Stimulated activated CD8-positive, alpha-beta memory T cell treated with anti-CD3 and anti-CD28 coated beads, Interleukin-15, amount 100 ng/mL, for 4 hours (primary cell): Measurements from ENCODE around the gene FOXJ2.
A peak's percentile ranks its signal among the peaks of the same experiment; 100 is the strongest.
"Not testable (repeated sequence)": the region's sequence is repeated elsewhere in the genome, so short reads cannot be mapped to it uniquely, and the experiment has no call there.

Experiments
- DNase-seq, 2 donors: peaks; one replicate each; pipeline ENCODE4 v3.0.0-alpha.2; 2020; ENCODE audit warnings: low read depth in 2 of 2

Gene FOXJ2

DNA sequence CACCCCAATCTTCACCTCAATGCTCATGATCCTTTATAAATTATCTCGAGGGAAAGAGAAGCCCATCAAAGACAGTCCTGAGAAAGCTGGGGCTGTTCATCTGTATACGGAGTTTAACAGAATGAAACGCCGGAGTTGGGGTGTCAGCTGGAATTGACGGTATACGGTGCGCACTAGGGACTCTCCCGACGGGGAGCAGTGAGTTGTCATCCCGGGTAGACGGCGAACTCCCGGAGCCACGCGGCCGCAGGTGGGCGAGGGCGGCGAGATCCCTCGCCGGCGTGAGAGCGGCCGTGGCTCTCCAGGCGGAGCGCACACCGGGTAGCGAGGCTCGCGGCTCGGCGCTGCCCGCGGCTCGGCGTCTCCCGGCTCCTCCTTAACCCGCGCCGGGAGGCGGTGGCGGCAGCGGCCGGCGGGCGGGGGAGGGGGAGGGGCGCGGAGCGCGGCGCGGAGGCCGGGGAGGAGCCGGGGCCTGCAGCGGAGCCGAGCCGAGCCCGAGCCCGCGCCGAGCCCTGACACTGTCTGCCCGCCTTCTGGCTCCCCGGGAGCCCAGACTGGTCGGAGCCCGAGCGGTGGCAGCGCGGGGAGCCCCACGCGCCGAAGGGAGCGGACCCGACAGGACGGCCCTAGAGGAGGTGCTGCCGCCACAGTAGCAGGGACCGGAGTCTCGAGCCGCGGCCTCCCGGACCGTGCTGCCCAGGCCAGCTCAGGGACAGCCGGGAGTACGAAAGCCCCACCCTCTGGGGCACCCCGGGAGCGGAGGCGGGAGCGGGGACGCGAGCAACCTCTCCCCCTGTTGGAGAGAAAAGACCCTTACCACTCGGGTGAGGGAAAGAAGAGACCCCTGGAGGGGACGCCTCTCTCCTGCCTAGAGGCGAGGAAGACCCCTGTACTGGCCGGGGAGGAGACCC is at the start of gene FOXJ2:
FOXJ2 (plus strand) TSS at position 475 of the 911 bp plus-strand sequence. CDS start 7,117 bp downstream, outside the sequence.
- peak; percentile 41 to 67 for DNase-seq

DNA sequence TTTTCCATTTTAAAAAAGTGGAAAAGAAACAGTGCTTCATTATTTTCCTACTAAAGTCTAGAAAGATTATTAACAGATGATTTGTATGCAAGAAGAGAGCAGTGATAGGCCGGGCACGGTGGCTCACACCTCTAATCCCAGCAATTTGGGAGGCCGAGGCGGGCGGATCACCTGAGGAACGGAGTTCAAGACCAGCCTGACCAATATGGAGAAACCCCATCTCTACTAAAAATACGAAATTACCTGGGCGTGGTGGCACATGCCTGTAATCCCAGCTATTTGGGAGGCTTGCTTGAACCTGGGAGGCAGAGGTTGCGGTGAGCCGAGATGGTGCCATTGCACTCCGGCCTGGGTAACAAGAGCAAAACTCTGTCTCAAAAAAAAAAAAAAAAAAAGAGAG is 49.5 kb upstream of the FOXJ2 start:
- DNase-seq, result not testable (repeated sequence)

DNA sequence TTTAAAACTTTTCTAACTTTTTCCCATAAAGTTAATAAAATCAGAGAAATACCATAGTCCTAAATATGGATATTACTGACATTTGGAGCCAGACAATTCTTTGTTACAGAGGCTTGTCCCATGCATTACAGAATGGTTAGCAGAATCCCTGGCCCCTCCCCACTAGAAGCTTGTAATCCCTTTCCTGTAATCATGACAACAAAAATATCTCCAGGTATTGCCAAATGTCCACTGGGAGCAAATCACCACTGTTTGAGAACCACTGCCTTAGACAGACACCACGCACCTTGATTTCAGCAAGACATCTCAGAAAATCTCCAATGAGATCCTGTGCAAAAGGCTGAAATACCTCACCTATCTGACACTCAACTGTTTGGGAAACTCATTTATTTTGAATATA is 49.1 kb upstream of the FOXJ2 start:
- not testable (repeated sequence) for DNase-seq

DNA sequence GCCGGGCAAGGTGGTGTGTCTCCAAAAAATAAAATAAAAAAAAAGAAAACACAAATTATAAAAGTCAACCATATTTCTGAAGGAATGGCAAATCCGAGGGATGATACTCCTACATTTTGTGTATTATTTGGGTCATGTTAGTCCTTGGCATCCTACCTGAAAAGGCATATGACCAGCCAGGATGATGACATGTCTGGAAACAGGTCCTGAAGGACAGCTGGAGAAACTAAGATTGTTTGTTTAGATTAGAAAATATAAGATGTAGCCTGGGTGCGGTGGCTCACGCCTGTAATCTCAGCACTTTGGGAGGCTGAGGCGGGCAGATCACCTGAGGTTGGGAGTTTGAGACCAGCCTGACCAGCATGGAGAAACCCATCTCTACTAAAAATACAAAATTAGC is 47.6 kb upstream of the FOXJ2 start:
- no peak for DNase-seq

DNA sequence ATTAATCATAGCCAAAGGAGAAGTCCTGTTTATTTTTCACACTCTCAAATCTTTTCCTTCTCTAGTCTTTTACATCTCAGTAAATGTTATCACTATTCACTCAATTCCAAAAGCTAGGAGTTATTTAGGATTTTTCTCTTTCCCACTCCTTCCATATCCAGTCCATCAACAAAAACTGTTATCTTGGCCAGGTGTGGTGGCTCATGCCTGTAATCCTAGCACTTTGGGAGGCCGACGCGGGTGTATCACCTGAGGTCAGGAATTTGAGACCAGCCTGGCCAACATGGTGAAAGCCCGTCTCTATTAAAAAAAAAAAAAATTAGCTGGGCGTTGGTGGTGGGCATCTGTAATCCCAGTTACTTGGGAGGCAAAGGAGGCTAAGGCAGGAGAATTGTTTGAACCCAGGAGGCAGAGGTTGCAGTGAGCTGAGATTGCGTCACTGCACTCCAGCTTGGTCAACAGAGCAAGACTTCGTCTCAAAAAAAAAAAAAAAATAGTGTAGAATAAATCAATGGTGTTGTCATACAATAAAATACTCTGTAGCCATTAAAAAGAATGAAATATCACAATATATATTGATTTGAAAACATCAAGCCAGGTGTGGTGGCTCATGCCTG is 46.6 kb upstream of the FOXJ2 start:
- no peak for DNase-seq

DNA sequence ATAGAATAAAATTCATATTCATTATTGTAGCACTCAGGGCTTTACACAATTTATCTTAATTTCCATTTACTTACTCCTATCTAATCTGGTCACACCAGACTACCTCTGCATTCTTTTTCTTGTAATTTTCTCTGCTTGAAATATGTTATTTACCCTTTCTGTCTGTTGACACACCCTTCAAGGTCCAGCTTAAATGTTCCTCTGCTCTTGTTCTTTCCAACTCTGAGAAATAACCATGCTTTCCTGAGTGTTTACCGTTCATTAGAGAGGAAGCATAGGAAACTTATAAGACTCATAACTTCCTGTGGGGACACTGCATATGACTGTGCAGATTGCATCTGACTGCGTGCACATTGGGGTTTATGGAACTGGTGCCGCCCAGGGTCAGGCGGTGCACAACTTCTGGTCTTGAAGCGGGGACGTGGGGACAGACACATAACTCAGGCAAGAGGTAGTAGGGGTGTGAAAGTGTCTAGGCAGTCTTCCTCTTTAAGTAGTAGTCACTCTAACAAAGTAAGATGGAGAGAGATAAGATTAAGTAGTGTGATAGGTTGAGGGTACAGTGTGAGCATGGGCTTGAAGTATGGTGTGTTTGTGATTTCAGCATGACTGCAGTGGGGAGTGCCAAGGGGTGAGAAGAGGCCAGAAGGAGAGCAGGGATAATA is 42.6 kb upstream of the FOXJ2 start:
- DNase-seq, result peak; percentile 36 to 45

DNA sequence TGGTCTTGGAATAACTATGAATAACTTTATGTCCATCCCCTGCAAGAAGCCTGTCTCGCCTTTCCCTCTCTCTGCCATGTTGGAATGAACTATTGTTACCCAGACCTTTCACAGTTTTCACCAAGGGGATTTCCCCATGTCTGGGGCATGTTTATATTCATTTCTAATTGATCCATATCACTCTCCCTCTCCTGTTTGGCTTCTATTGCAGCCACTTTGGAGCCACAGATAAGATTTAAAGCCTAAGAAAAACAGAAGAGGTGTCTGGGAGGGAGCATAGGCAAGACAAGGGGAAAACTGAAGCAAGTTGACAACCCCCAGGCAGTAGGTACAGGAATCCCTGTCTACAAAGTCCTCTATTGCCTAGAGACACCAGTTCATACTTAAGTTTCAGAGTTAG is 41.0 kb upstream of the FOXJ2 start:
- no peak for DNase-seq

DNA sequence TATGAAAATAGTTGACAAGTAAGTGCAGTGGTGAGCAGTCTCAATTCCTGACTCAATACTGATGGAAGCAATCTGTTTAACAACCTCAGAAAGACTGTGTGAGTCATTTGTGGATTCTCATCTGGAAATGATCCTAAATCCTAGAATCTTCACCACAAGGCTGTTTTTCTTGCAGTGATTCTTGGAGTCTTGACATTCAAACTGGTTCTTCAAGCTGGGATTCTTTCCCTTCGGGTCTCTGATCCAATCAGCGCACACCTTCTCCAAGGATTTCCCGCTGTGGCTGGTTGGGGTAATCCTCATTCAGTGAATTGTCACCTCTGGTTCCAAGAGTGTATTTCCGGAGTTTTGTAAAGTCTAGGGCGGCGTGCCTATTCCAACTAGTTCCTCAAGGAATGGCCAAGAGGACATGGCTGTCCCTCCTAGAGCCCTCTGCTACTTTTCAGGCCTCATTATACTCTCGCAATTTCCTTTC is 37.7 kb upstream of the FOXJ2 start:
- DNase-seq, result no peak

DNA sequence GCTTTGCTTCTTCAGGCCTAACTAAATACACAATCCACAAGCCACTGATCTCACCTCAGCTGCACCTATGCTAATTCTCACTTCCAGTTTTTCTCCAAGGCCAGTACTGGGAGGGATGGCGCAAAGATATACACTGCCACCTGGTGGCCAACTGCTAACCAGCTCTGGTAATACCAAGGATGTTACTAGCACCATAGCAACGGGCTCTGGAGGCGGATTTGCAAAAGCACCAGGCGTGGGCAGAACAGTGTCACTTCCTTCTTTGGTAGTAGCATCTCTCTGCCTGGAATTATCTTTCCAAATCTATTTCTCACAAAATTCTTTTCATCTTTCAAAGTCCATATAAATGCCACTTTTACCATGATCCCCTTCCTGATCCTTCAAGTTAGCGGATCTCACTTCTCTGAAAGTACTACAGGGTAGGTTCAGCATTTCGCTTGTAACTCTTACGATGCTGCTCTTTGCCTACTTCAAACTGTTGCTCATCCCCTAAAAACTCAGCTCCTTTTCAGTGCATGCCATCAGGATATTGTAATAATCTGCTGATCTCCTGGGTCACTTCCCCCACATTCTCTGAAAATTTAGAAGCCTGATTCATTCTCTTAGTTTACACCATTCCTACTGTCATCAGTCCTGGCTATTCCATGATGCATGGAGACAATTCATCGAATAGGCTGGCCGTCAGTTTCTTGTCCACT is 37.1 kb upstream of the FOXJ2 start:
- peak; percentile 65 to 88 for DNase-seq

DNA sequence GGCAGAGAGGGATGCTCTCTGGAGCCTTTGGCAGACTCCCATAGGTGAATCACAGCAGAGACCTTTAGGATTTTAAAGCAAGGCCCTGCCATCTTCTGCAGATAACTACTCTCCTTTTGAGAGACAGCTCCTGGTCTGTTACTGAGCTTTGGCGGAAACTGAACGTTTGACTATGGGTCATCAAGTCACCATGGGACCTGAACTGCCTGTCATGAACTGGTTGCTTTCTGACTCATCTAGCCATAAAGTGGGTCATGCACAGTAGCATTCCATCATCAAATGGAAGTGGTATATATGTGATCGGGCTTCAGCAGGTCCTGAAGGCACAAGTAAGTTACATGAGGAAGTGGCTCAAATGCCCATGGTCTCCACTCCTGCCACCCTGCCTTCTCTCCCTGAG is 31.7 kb upstream of the FOXJ2 start:
- DNase-seq, result not testable (repeated sequence)

DNA sequence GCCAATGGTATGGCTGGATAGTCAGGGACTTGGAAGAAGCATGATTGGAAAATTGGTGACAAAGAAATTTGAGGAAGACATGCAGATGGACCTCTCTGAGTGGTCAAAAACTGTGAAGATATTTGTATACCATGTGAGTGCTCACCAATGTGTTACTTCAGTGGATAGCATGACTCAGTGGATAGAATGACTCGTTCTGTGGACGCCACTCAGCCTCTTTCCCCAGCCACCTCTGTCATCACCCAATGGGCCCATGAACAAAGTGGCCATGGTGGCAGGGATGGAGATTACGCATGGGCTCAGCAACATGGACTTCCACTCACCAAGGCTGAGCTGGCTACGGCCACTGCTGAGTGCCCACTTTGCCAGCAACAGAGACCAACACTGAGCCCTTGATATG is 31.0 kb upstream of the FOXJ2 start:
- not testable (repeated sequence) for DNase-seq

DNA sequence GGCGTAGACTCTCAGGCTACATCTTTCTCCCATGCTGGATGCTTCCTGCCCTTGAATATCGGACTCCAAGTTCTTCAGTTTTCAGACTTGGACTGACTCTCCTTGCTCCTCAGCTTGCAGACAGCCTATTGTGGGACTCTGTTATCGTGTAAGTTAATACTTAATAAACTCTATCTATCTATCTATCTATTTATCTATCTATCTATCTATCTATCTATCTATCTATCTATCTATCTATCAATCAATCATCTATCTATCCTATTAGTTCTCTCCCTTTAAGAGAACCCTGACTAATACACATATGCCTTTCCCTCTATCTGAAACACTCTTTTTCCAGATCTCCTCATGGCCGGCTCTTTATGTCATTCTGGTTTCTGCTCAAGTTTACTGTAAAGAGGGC is 27.6 kb upstream of the FOXJ2 start:
- DNase-seq, result not testable (repeated sequence)

DNA sequence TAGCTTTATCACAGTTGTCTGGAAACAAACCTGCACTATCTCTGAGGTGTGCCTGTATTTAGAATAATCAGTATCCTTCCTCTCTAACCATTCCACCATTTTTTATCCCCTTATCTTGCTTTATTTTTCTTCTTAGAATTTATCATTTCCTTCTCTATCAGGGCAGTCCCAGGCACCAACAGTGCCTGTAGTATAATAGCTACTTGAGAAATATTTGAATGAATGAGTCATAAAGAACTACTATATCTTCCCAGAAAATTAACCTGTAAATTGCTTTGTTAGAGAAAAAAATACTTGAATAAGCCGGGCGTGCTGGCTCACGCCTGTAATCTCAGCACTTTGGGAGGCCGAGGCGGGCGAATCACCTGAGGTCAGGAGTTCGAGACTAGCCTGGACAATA is 21.2 kb upstream of the FOXJ2 start:
- DNase-seq, result no peak

DNA sequence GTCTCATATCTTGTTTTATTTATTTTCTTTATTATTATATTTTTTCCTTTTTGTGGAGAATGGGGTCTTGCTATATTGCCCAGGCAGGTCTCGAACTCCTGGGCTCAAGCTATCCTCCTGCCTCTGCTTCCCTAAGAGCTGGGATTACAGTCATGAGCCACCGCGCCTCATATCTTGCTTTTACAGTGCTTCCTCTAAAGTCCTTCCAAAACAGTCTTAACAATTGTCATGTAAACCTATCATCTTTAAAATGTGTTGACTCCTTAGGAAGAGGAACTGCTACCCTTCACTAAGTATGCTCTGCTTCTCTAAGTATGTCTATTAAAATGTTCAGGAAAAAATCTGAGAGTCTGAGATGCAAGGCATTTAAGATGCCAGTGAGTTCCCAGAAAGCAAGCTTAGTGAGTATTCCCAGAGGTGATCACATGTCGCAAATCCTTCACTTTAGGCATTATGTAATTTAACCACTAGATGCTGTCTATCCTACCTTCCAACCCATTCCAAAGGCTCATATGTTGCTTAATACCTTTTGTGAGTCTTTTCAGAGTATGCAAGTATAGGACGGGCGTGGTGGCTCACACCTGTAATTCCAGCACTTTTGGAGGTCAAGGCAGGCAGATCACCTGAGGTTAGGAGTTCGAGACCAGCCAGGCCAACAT is 19.7 kb upstream of the FOXJ2 start:
- no peak for DNase-seq

DNA sequence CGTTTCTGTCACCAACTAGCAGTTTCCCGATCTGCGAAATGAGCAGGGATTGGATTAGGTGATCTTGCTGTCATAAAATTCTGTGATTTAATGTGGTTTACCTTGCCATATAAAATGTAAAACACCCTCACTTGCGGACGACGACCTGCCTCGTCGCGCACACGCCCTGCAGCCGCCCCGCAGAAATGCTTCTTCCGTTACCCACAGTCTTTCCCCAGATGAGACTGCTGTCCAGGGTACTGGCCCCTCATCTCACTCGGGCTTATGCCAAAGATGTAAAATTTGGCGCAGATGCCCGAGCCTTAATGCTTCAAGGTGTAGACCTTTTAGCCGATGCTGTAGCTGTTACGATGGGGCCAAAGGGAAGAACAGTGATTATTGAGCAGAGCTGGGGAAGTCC is 17.7 kb upstream of the FOXJ2 start:
- no peak for DNase-seq

DNA sequence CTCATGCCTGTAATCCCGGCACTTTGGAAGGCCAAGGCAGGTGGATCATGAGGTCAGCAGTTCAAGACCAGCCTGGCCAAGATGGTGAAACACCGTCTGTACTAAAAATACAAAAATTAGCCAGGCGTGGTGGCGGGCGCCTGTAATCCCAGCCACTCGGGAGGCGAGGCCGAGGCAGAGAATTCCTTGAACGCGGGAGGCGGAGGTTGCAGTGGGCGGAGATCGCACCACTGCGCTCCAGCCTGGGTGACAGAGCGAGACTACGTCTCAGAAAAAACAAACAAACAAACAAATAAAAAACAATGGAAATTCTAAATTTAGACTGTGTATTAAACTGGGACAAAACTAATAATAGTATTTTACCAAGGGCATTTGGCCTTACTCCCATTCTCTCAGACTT is 14.3 kb upstream of the FOXJ2 start:
- DNase-seq, result not testable (repeated sequence)

DNA sequence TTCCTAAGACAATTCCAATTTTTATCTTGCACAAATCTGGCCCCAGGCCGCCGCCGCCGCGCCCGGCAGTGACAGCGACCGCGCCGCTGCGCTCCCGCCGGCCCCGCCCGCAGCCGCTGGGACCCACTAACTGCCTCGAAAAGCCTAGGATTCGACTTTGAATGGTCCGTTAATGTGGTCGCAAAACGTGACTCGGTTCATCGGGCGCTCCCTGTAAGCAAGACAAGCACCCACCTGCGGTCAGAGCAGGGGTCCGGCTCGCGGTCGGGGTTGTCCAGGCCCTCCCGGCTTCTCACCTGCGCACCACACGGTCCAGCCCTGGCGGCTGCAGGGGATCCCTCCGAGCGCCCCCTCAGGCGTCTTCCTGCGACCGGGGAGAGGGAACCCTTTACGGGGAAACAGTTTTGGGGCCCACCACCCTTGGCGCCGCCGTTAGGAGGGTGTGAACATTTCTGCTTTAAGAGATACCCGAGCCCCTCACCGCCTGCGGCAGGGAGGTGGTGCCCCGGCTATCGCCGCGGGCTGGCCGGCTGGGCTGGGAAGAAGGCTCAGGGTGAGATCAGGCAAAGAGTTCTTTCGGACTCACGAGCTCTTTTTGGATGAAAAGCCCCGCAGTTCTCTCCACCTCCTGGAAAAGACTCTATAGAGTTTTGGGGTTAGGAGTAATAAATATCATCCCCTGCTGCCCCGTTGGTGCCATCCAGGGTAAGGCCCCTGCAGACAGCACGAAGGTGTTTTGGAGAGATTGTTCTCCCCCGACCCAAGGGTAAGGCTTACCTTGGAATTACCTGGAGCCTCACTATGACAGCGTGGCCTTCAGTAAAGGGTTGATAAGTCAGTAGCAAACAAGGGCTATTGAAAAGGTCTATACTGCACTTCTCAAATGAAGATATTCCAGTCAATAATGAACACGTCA is 13.6 kb upstream of the FOXJ2 start:
- no peak for DNase-seq

DNA sequence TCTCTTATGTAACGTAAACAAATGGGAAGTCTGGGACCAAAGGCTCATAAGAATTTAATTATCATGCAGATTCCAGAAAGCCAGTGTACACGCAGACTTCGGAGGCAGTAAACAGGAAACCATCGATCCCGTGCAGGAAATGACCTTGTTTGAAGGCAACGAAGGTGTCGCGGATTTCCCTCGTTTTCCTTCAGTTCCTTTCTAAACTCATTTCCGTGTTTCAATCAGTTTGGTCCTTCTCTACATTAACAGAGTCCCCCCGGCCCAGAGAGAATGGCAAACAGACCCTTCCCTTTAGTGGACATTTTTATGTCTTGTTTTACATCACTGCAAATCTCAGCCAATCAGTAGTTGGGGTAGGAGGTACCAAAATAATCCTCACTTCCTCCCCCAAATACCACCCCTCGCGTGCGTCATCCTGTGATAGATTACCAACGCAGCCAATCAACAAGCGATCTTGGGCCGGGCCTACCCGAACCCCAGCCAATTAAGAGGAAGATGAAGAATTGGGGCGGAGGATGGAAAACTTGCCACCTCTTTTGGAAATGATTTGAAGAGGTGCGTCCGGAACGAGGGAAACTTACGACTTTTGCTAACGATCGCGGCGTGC is 6.1 kb upstream of the FOXJ2 start:
- peak; percentile 84 to 96 for DNase-seq

DNA sequence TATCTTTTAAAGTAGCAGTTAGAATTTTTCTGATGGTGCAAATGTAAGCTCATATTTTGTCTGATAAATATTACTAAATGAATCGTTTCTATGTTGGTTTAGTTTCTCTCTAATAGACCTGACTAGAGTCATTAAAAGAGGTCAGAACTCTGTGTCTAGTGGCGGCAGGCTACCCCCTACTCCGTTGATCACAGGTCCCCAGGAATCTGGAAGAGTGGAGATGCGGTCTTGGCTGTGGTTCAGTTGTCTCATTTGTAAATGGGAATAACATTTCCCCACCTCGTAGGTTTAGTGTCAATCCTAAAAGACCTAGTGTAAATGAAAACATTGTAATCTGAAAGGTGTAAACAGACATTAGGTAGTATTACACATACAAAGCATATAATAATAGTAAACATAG is 4.7 kb upstream of the FOXJ2 start:
- DNase-seq, result no peak

DNA sequence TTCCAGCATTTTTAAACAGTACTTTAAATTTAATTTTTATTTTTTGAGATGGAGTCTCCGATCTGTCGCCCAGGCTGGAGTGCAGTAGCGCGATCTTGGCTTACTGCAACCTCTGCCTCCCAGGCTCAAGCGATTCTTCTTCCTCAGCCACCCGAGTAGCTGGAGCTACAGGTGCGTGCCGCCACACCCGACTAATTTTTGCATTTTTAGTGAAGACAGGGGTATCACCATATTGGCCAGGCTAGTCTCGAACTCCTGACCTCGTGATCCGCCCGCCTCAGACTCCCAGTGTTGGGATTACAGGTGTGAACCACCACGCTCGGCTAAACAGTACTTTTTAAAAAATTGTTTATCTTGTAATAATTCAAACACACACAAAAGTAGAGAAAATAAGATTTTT is 4.2 kb upstream of the FOXJ2 start:
- DNase-seq, result no peak
